ENCODE measurements around the gene INF2. TPM values are rescaled to one million over a fixed set of nuclear protein-coding genes. Genes with fewer than 3 reads are reported as not detected.

The INF2 gene
- total RNA-seq, 2 donors from 2014 or later, result 21.9 to 43.5 TPM

GRCh38 chr14:104734051-104734587 is 44.7 kb downstream of the INF2 start:
- no peak for DNase-seq (ENCODE audit: low spot score)
- H3K9me3 ChIP-seq, result no peaks in the 10 kb centered on the region
- H3K4me3 ChIP-seq, result no peak overlapping the region
- H3K36me3 ChIP-seq, result peaks cover 2% of the 10 kb centered on the region
- no peaks in the 10 kb centered on the region for H3K27me3 ChIP-seq
- no peak for TF ChIP-seq CTCF (IDR thresholded peaks at IDR 0.05)
- peaks cover 0 to 79% of the 10 kb centered on the region in 2 donors for H3K4me1 ChIP-seq
- peak overlapping the region; percentile 91 to 95 for H3K27ac ChIP-seq

GRCh38 chr14:104734601-104734990 is 45.2 kb downstream of the INF2 start:
- H3K9me3 ChIP-seq, result no peaks in the 10 kb centered on the region
- H3K4me1 ChIP-seq, result peaks cover 0 to 79% of the 10 kb centered on the region in 2 donors
- H3K36me3 ChIP-seq, result peaks cover 7% of the 10 kb centered on the region
- DNase-seq (ENCODE audit: low spot score), result no peak
- no peak overlapping the region for H3K4me3 ChIP-seq
- peak overlapping the region; percentile 91 to 95 for H3K27ac ChIP-seq
- no peaks in the 10 kb centered on the region for H3K27me3 ChIP-seq
- TF ChIP-seq CTCF (IDR thresholded peaks at IDR 0.05), result no peak

GRCh38 chr14:104734991-104735779 is 45.8 kb downstream of the INF2 start:
- Histone ChIP-seq H3K27me3 (no peaks in the 10 kb centered on the region), H3K4me1 (peaks cover 0 to 76% of the 10 kb centered on the region in 2 donors), H3K4me3 (no peak overlapping the region), H3K36me3 (peaks cover 13% of the 10 kb centered on the region), H3K27ac (peak overlapping the region; percentile 91 to 95), H3K9me3 (no peaks in the 10 kb centered on the region)
- TF ChIP-seq CTCF (IDR thresholded peaks at IDR 0.05), result no peak
- DNase-seq (ENCODE audit: low spot score), result no peak

- H3K9me3 ChIP-seq, result no peaks in the 10 kb centered on the region
- H3K36me3 ChIP-seq, result peaks cover 21% of the 10 kb centered on the region
- H3K27me3 ChIP-seq, result no peaks in the 10 kb centered on the region
- H3K4me1 ChIP-seq, result peaks cover 0 to 68% of the 10 kb centered on the region in 2 donors
- H3K27ac ChIP-seq, result peak overlapping the region; percentile 91 to 95
- no peak overlapping the region for H3K4me3 ChIP-seq
- TF ChIP-seq CTCF (IDR thresholded peaks at IDR 0.05), result no peak
- peak; percentile 97 for DNase-seq (ENCODE audit: low spot score)
Observed at GRCh38 chr14:104735830-104736642, 46.6 kb downstream of the INF2 start.

- peaks cover 0 to 45% of the 10 kb centered on the region in 2 donors for H3K4me1 ChIP-seq
- no peak for TF ChIP-seq CTCF (IDR thresholded peaks at IDR 0.05)
- no peak overlapping the region for H3K4me3 ChIP-seq
- peak overlapping the region; percentile 91 to 95 for H3K27ac ChIP-seq
- no peak for DNase-seq (ENCODE audit: low spot score)
- H3K27me3 ChIP-seq, result no peaks in the 10 kb centered on the region
- no peaks in the 10 kb centered on the region for H3K9me3 ChIP-seq
- H3K36me3 ChIP-seq, result peaks cover 34% of the 10 kb centered on the region
Observed at GRCh38 chr14:104738375-104739019, 49.1 kb downstream of the INF2 start.
